HK-2 (cell line): ENCODE data around the gene PLN.

ENCODE experiments used
- DNase-seq: peaks from one replicate; pipeline ENCODE4 v3.0.0-alpha.2; 2018; ENCODE audit not compliant: unreplicated experiment

Gene PLN

DNA sequence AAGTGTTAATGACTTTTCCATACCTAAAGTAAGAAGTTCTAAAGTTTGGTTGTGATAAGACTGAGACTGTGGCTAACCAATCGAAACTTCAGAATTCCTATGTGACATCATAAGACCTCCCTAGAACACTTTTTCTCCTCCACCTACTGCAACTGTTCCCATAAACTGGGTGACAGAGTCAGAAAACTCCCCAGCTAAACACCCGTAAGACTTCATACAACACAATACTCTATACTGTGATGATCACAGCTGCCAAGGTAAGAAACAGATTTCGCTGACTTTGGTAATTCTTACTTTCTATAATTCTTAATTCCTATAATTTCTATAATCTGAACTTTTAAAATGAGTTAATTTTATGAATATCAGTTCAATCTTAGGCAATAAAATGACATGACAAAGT is at the start of gene PLN:
Gene PLN (plus strand): TSS at position 161 of the 400 bp plus-strand sequence. CDS start 10,626 bp downstream, outside the sequence.
- no peak for DNase-seq

DNA sequence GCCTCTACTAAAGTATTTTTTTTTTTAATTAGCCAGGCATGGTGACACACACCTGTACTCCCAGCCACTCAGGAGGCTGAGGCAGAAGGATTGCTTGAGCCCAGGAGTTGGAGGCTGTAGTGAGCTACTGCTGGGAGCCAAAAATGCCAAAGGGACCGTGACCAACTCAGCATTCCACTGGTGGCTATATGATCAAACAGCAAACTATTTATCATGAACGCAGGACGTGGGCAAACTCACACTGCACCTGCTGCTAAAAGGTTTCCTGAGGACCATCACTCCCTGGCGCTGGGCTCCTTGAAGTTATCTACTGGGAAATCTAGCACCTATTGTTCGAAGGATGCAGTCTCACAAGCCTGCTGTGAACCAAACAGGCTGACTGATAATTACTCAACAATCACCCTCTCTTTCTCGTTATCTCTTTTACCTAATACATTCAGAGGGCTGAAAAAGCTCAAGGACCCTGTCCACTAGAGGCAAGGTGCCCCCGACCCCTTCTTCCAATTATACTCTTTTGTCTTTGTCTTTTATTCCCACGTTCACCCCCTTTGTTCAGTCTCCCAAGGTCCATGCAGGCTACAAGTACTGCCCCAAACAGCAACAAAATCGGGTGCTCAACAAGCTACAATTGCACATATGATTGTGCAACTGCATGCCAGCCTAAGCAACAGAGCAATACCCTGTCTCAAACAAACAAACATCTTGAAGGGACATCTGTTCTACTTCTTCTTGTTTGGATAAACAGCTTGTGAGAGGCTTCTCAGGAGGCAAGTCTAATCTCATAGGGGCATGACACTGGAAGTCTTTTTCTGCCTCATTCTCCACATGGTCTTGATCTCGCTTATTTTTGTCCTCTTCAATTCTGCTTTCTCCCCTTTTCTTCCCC is 47.7 kb upstream of the PLN start:
- no peak for DNase-seq

- no peak for DNase-seq
Measured at GRCh38 chr6:118501099-118501498, 47.0 kb upstream of the PLN start.

DNA sequence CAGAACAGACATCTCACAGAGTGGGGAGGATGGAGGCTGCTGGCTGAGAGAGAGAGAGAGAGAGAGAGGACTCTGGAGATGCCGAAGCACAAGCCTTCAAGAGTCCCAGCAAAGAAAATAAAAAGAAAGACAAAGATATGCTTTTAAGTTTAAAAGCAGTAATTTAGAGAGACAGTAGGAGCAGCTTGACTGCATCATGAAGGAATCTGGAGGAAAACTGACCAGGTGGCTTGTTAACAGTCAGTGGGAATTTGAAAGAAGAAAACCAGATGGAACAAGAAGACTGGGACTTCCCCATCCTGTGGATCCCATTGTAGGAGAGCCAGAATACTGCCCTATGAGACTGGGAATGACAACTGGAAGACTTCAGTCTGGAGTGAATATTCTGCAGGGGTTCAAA is 46.3 kb upstream of the PLN start:
- DNase-seq, result no peak

GRCh38 chr6:118502169-118502568 is 45.9 kb upstream of the PLN start:
- DNase-seq, result no peak

- DNase-seq, result no peak
Measured at GRCh38 chr6:118504611-118505010, 43.5 kb upstream of the PLN start.

GRCh38 chr6:118505656-118506055 is 42.4 kb upstream of the PLN start:
- DNase-seq, result no peak

- DNase-seq, result no peak
Measured at GRCh38 chr6:118506071-118506638, 41.9 kb upstream of the PLN start.

DNA sequence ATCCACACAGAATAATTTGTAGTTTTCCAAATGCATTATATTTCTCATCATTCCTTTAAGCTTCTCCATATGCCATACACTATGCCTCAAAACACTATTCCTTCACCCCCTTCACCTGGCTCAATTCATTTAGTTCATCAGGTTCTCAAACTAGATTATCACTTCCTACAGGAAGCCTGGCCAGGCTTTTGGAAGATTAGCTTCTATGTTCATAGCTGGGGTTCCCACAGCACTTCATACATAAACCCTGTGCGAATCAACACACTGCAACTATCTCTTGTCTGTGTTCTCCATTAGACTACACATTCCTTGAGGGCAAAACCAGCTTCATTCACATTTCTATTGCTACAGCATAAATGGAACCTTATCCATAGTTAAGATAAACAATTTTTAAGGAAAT is 40.5 kb upstream of the PLN start:
- DNase-seq, result no peak

DNA sequence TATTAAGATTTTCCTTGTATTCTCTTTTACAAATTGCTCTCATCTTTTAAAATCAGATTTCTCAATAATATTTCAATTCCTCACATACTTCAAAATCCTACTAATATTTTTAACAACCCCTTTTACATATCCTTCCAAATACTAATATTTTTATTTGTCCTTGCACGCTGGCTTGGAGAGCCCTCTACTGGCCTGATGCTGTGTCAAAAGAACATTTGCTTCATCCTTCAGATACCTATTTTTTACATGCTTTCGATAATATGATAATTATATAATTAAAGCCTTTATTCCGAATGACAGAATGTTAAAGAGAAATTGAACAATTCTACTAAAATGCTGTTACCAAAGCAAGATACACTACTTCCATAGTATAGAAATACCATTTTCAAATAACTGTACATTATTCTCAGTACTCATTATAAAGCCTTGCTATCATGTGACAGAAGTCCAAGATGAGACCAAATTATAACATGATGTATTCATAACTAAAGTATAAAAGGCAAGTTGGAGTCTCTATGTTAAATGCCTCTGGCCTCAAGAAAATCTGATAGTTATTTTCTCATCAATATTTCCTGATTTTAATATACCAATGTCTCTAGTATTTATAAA is 39.0 kb upstream of the PLN start:
- DNase-seq, result no peak

GRCh38 chr6:118511930-118512715 is 36.0 kb upstream of the PLN start:
- DNase-seq, result no peak

DNA sequence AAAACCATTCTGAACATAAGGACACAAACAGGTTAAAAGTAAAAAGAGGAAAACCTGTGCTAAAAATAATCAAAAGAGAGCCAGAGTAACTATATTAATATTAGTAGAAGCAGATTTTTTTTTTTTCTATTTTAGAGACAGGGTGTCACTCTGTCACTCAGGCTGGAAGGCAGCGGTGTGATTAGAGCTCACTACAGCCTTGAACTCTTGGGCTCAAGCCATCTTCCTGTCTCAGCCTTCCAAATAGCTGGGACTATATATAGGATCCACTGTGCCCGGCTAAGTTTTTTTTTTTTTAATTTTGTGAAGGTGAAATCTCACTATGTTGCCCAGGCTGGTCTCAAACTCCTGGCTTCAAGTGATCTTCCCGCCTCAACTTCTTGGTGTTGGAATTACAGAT is 33.4 kb upstream of the PLN start:
- no peak for DNase-seq

- no peak for DNase-seq
Measured at GRCh38 chr6:118522422-118522821, 25.7 kb upstream of the PLN start.

- no peak for DNase-seq
Measured at GRCh38 chr6:118523216-118523615, 24.9 kb upstream of the PLN start.

GRCh38 chr6:118524686-118525085 is 23.4 kb upstream of the PLN start:
- peak; percentile 1 for DNase-seq

DNA sequence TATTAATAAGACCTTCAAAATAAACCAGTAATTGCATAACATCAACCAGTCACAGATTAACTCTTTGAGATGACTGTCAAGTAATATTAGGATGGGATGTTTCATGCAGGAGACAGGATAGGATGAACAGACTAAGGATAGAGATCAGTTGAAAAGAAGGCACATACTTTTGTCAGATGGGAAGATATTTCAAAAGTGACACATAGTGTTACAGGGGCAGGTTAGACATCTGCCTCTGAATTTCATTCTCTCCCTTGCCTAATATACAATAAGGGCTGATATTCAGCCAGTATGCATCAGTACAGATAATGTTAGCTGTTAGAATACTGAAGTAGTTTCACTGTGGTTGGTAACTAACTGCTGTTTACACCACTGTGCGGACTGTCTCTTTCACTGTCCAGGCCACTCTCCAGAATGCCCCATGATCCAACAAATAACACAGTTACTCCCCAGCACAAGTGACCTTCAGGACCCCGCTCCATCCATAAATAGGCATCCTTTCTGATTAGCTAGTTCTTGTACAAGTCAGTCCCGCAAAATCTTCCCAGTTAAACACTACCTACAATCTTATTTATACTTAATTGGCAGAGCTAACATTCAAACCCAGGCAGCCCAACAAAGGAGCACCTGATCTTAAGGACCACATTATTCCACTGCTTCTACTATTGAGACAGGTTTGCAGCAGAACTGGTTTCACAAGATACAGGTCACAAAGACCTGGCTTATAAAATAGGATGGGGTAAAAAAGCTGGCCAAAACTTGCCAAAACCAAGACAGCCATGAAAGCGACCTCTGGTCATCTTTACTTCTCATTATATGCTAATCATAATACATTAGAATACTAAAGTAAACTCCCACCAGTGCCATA is 21.9 kb upstream of the PLN start:
- DNase-seq, result no peak

GRCh38 chr6:118528129-118528528 is 20.0 kb upstream of the PLN start:
- DNase-seq, result no peak

DNA sequence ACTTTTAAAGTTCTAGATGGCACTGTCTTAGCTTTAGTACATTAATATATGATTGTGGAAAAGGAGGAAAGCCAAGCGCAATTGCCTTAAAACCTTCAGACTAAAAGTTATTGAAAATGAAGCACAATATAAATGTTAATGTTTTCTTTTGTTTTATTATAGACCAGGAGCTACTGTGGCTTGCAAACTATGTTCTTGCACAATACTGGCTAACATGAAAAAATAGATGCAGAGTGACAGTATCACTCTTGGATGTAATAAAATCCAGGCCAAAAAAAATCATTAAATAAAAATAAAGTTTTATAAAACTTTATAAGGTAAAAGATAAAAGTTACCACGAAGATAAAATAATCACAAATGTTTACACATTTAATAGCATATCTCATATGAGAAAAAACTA is 18.3 kb upstream of the PLN start:
- no peak for DNase-seq

GRCh38 chr6:118530942-118531341 is 17.2 kb upstream of the PLN start:
- no peak for DNase-seq

DNA sequence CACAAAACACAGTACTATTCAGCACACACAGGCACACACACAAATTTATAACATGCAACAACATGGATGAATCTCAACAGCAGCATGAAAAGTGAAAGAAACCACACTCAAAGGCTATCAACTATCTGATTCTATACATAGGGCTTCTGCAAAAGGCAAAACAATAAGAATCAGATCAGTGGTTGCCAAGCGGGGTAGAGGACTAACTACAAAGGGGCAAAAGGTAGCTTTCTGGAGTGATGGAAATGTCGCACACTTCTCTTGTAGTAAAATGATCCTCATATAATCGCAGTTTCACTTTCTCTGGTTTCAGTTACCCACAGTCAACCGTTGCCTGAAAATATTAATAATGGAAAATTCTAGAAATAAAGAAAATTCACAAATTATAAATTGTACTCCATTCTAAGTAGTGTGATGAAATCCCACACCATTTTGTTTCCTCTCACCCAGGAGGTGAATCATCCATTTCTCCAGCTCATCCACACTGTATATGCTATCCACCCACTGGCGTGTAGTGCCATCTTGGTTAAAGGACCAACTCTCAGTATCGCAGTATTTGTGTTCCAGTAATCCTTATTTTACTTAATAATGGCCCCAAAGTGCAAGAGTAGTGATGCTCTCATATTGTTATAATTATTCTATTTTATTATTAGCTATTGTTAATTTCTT is 12.8 kb upstream of the PLN start:
- no peak for DNase-seq

DNA sequence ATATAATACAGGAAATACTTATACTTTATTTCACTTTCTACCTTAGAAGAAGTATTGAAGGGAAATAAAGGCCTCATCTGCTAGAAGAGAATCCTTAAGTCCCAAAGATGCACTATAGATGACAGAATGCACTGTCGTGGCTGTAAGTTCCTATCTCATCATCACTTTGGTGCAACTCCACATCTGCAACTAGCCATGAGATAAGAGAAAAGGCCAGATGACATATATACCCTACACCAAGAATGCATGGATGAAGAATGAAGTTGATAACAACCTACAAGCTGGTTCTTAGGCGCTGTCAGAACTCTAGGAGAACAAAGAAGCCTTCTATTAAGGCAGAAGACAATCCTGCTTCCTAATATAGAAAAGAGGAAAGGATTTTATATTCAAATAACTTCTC is 11.6 kb upstream of the PLN start:
- DNase-seq, result no peak
